H1 (cell line): ENCODE data around the gene RAB3D. TPM values are rescaled to one million over a fixed set of nuclear protein-coding genes. Genes with fewer than 3 reads are reported as not detected.
A peak's percentile ranks its signal among the peaks of the same experiment; 100 is the strongest.

ENCODE experiments used
- ATF3 ChIP-seq: IDR thresholded peaks from 2 replicates; pipeline ENCODE4 v1.6.1; 2011; ENCODE audit warnings: low read depth, mild to moderate bottlenecking, low read length; ENCODE audit not compliant: insufficient read depth
- BACH1 ChIP-seq: IDR thresholded peaks from 2 replicates; pipeline ENCODE4 v1.6.1; 2012; ENCODE audit warnings: low read length, improper control_type of control experiment
- BRCA1 ChIP-seq: IDR thresholded peaks from 2 replicates; pipeline ENCODE4 v1.6.1; 2012; ENCODE audit warnings: low read depth, low read length, improper control_type of control experiment
- CBX8 ChIP-seq: fragments of 300-800, 300-1000 bp; sonication (generic); IDR thresholded peaks from 2 replicates; pipeline ENCODE4 v1.7.1; 2016; ENCODE audit warnings: low read depth, low read length, borderline replicate concordance
- CEBPB ChIP-seq: IDR thresholded peaks from 2 replicates; pipeline ENCODE4 v1.6.1; 2012; ENCODE audit warnings: low read depth, low read length
- EGR1 ChIP-seq: IDR thresholded peaks from 2 replicates; pipeline ENCODE4 v1.6.1; 2011; ENCODE audit warnings: low read depth, low read length, borderline replicate concordance
- HDAC2 ChIP-seq, 2 experiments: fragments of 300-600 bp in 1 of 2; sonication (generic) in 1 of 2; IDR thresholded peaks; 2 replicates each; pipeline ENCODE4 v1.6.1; 2011 to 2012; ENCODE audit warnings: low read depth in 2 of 2, low read length in 2 of 2, mild to moderate bottlenecking in 2 of 2, moderate library complexity in 2 of 2, borderline replicate concordance in 1 of 2, inconsistent platforms in 1 of 2
- POLR2A ChIP-seq, 2 experiments: IDR thresholded peaks; 1 replicate in 1 of 2; 2 replicates in 1 of 2; pipeline ENCODE4 v1.6.1; 2011; ENCODE audit warnings: low read depth in 2 of 2, low read length in 2 of 2, mild to moderate bottlenecking in 2 of 2; ENCODE audit errors: control extremely low read depth in 1 of 2
- POU5F1 ChIP-seq: IDR thresholded peaks from 2 replicates; pipeline ENCODE4 v1.6.1; 2011; ENCODE audit warnings: low read depth, mild to moderate bottlenecking, low read length, moderate library complexity
- RBBP5 ChIP-seq: IDR thresholded peaks from 2 replicates; pipeline ENCODE4 v1.7.1; 2012; ENCODE audit warnings: low read depth, mild to moderate bottlenecking, inconsistent platforms, low read length, moderate library complexity, borderline replicate concordance
- RNF2 ChIP-seq: fragments of 200-900, 300-1000 bp; sonication (generic); IDR thresholded peaks from 2 replicates; pipeline ENCODE4 v1.7.1; 2016; ENCODE audit warnings: borderline replicate concordance, low read depth, mild to moderate bottlenecking, antibody characterized with exemption, low read length; ENCODE audit not compliant: poor library complexity, severe bottlenecking; ENCODE audit errors: missing control alignments
- SAP30 ChIP-seq: fragments of 300-600 bp; sonication (generic); IDR thresholded peaks from 2 replicates; pipeline ENCODE4 v1.7.1; 2012; ENCODE audit warnings: low read length, moderate library complexity, mild to moderate bottlenecking, inconsistent platforms; ENCODE audit not compliant: insufficient read depth, insufficient replicate concordance
- SIX5 ChIP-seq: IDR thresholded peaks from 2 replicates; pipeline ENCODE4 v1.6.1; 2011; ENCODE audit warnings: mild to moderate bottlenecking, low read depth, low read length
- SP2 ChIP-seq: IDR thresholded peaks from 2 replicates; pipeline ENCODE4 v1.6.1; 2012; ENCODE audit warnings: mild to moderate bottlenecking, low read length, inconsistent platforms
- SP4 ChIP-seq: IDR thresholded peaks from 2 replicates; pipeline ENCODE4 v1.6.1; 2012; ENCODE audit warnings: low read length, inconsistent platforms
- SRF ChIP-seq: IDR thresholded peaks from 2 replicates; pipeline ENCODE4 v1.6.1; 2011; ENCODE audit warnings: mild to moderate bottlenecking, low read depth, low read length, moderate library complexity
- TAF1 ChIP-seq: IDR thresholded peaks from 2 replicates; pipeline ENCODE4 v1.6.1; 2011; ENCODE audit warnings: mild to moderate bottlenecking, low read depth, low read length
- TAF7 ChIP-seq: optimal IDR thresholded peaks from 2 replicates; pipeline ENCODE3; 2011; ENCODE audit warnings: low read depth, mild to moderate bottlenecking, inconsistent platforms, low read length, moderate library complexity, borderline replicate concordance
- TCF12 ChIP-seq: IDR thresholded peaks from 2 replicates; pipeline ENCODE4 v1.6.1; 2011; ENCODE audit warnings: low read depth, mild to moderate bottlenecking, low read length
- TEAD4 ChIP-seq: IDR thresholded peaks from 2 replicates; pipeline ENCODE4 v1.6.1; 2012; ENCODE audit warnings: low read depth, low read length, inconsistent platforms, mixed read lengths
- YY1 ChIP-seq: IDR thresholded peaks from 2 replicates; pipeline ENCODE4 v1.6.1; 2011; ENCODE audit warnings: low read depth, mild to moderate bottlenecking, low read length
- ZNF274 ChIP-seq: IDR thresholded peaks from 2 replicates; pipeline ENCODE4 v1.7.0; 2012; ENCODE audit warnings: low read length, borderline replicate concordance; ENCODE audit errors: extremely low read depth
- polyA plus RNA-seq, 7 experiments: library from polyadenylated mRNA; depleted of rRNA in 3 of 7; stranded (reverse) in 5 of 7; unstranded in 2 of 7; fragments of >200 nt in 5 of 7; fragments of 200-250 nt in 2 of 7; gene quantifications; 1 replicate in 5 of 7; 2 replicates in 1 of 7; 4 replicates in 1 of 7; pipeline versions ENCODE4 v1.2.1 to v1.2.3, GENCODE V29; 2011 to 2013; ENCODE audit warnings: missing spikeins in 2 of 7, mixed read lengths in 2 of 7
- total RNA-seq: library from RNA; stranded (reverse); fragmentation: NEBNext Ultra II Directional; extraction: Animal tissue kit (Norgen Biotek cat#: 25700); gene quantifications from 2 replicates; pipeline ENCODE4 v1.2.1, GENCODE V29; 2021
- TF ChIP-seq, protein P1 (sequence below): IDR thresholded peaks from 2 replicates; pipeline ENCODE4 v1.6.1; 2012; ENCODE audit warnings: inconsistent platforms

Gene RAB3D
- total and polyA plus RNA-seq, 2 of the 8 experiments (the other 6 are each of a cell fraction or from before 2014, with no cell fraction given): 17.8 to 23.8 TPM

DNA sequence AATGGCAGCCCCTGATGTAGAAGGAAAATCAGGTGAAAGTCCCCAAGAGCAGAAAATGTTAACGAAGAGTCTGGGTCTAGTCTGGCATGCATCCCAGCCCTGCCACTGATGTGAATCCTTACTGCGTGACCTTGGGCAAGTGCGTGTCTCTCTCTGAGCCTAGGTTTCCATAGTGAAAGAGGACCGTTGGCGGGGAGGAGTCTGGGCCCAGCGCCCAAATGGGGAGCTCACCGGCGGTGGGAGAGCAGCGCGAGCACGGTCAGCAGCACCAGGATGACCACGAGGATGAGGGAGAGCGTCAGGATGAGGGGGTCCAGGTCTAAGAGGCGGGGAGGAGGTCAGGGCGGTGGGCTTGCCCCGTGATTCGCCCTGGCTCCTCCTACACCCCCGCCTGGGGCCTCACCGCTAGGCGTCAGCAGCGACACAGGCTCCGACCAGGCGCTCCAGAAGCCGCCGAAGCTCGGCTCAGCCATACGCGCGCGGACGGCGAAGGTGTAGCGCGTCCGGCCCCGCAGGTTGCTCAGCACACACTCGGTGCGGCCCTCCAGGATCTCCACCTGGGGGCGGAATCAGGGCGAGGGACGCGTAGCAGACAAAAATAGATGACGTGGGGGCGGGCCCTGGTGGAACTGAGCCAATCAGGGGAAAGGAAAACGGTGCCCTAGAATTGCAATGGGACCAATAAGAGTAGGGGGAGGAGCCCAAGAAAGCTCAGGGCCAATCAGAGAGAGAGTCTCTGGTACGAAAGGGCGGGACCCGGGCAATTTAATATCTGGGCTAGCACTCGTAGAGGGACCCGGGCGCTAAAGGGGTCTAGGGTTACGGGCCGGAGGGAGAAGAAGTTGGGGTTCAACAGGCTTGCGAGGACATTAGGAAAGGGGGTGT is 41.4 kb upstream of the RAB3D start (continued):
- TF ChIP-seq RNF2 (no peak), BACH1 (no peak), POLR2A (IDR thresholded peaks at IDR 0.05; ENCODE audit: control extremely low read depth in 1 of 2, low read depth in 2 of 2, low read length in 2 of 2) (peak; percentile 81 to 85), SAP30 (no peak), TCF12 (0 out of 2 replicates have a peak, but pooled peaks have one; percentile 43), SIX5 (no peak), SRF (no peak), ZNF274 (no peak), ATF3 (no peak), CBX8 (no peak), RBBP5 (peak; percentile 28; the same call in 1 of the 2 replicates), TEAD4 (peak; percentile 80; the same call in 1 of the 2 replicates), TAF1 (peak; percentile 88), YY1 (no peak), EGR1 (peak; percentile 28; the same call in 1 of the 2 replicates), TAF7 (peak; percentile 79), BRCA1 (no peak), HDAC2 (IDR thresholded peaks at IDR 0.05; ENCODE audit: borderline replicate concordance in 1 of 2, low read depth in 2 of 2, low read length in 2 of 2) (0 out of 4 replicates have a peak, but pooled peaks of 1 of the 2 experiments have one; percentile 57), POU5F1 (no peak), SP4 (peak; percentile 89), SP2 (peak; percentile 67), CEBPB (0 out of 2 replicates have a peak, but pooled peaks have one; percentile 20)
- TF ChIP-seq, protein P1, sequence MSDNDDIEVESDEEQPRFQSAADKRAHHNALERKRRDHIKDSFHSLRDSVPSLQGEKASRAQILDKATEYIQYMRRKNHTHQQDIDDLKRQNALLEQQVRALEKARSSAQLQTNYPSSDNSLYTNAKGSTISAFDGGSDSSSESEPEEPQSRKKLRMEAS: peak; percentile 89
